GM12872 (cell line): Measurements from ENCODE around the gene MAST2.

Source experiments
- TF ChIP-seq, protein P1 (sequence below): IDR thresholded peaks from 3 replicates; pipeline ENCODE4 v1.5.1; 2011; ENCODE audit warnings: low read depth, mild to moderate bottlenecking, low read length, moderate library complexity; ENCODE audit not compliant: insufficient read depth

MAST2 gene

DNA sequence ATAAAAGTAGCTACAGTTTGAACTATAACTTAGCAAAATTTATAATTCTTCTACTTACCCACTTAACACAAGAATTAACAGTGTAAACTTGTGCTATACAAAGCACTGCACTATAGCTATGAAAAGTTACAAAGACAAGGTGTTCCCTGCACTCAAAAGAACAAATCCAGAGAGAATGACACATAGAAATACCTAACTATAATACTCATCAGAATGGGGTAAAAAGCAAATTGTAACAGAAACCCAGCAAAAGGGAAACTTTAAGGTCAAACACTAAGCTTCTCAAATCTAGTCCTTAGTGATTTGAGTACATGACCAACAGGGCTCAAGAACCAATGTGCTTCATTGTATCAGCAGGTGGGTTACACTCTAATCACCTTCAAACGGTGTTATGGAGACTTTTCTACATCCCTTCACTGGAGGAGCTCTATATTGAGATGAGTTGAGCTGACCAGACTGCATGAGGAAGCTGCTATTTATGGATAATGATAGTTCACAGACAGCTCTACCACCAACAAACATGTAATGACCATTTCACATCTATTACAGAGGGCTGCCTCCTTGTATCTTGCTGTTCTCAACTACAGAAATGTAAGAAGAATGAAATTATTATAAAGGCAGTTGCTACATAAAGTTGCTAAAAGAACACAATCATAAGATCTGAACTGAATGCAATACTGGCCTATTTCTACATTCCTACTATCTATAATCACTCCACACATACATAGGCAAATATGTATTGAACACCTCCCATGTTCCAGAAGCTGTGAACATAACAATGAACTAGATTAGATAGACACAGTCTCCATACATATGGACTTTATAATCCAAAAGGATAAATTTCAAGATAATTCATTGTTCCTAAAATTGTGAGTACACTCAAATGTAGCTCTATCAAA lies 281.4 kb downstream of the MAST2 start:
- TF ChIP-seq, protein P1, sequence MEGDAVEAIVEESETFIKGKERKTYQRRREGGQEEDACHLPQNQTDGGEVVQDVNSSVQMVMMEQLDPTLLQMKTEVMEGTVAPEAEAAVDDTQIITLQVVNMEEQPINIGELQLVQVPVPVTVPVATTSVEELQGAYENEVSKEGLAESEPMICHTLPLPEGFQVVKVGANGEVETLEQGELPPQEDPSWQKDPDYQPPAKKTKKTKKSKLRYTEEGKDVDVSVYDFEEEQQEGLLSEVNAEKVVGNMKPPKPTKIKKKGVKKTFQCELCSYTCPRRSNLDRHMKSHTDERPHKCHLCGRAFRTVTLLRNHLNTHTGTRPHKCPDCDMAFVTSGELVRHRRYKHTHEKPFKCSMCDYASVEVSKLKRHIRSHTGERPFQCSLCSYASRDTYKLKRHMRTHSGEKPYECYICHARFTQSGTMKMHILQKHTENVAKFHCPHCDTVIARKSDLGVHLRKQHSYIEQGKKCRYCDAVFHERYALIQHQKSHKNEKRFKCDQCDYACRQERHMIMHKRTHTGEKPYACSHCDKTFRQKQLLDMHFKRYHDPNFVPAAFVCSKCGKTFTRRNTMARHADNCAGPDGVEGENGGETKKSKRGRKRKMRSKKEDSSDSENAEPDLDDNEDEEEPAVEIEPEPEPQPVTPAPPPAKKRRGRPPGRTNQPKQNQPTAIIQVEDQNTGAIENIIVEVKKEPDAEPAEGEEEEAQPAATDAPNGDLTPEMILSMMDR: no peak
